H9 (cell line): ENCODE data around the gene ARHGAP26. TPM values are rescaled to one million over a fixed set of nuclear protein-coding genes. Genes with fewer than 3 reads are reported as not detected.

Experiments used
- DNase-seq: peaks from one replicate; pipeline ENCODE4 v3.0.0-alpha.2; 2017
- H2AFZ ChIP-seq: one replicate; pipeline ENCODE4 v1.6.1; 2013; ENCODE audit warnings: mild to moderate bottlenecking, low read length, control low read depth, moderate library complexity
- H2AK5ac ChIP-seq: 2 replicates; pipeline ENCODE4 v1.6.1; 2013; ENCODE audit warnings: low read length, control low read depth, mixed read lengths; ENCODE audit not compliant: insufficient read length
- H2BK120ac ChIP-seq: one replicate; pipeline ENCODE4 v1.6.1; 2013; ENCODE audit warnings: low read depth, mild to moderate bottlenecking, low read length, control low read depth, inconsistent platforms; ENCODE audit not compliant: poor library complexity, severe bottlenecking
- H2BK12ac ChIP-seq: 2 replicates; pipeline ENCODE4 v1.6.1; 2013; ENCODE audit warnings: low read length, control low read depth, mixed read lengths, low read depth; ENCODE audit not compliant: insufficient read length
- H2BK15ac ChIP-seq: 2 replicates; pipeline ENCODE4 v1.6.1; 2013; ENCODE audit warnings: low read depth, low read length, control low read depth
- H2BK20ac ChIP-seq: one replicate; pipeline ENCODE4 v1.6.1; 2013; ENCODE audit warnings: low read depth, mild to moderate bottlenecking, low read length, control low read depth, inconsistent platforms; ENCODE audit not compliant: poor library complexity, severe bottlenecking
- H2BK5ac ChIP-seq: 2 replicates; pipeline ENCODE4 v1.6.1; 2013; ENCODE audit warnings: low read length, control low read depth, mixed read lengths; ENCODE audit not compliant: insufficient read length
- H3K14ac ChIP-seq: 2 replicates; pipeline ENCODE4 v1.6.1; 2013; ENCODE audit warnings: low read length, control low read depth; ENCODE audit not compliant: insufficient read depth
- H3K18ac ChIP-seq: 2 replicates; pipeline ENCODE4 v1.6.1; 2013; ENCODE audit warnings: low read depth, mild to moderate bottlenecking, mixed read lengths, low read length, control low read depth; ENCODE audit not compliant: insufficient read length
- H3K23ac ChIP-seq: 2 replicates; pipeline ENCODE4 v1.6.1; 2013; ENCODE audit warnings: low read length, control low read depth, mixed read lengths, low read depth; ENCODE audit not compliant: insufficient read length
- H3K23me2 ChIP-seq: 2 replicates; pipeline ENCODE4 v1.6.1; 2013; ENCODE audit warnings: low read depth, mild to moderate bottlenecking, mixed read lengths, low read length, control low read depth; ENCODE audit not compliant: insufficient read length, poor library complexity, severe bottlenecking
- H3K27ac ChIP-seq: 2 replicates; pipeline ENCODE4 v1.5.1; 2013; ENCODE audit warnings: low read length, control low read depth, mixed read lengths, low read depth; ENCODE audit not compliant: insufficient read length
- H3K27me3 ChIP-seq: 2 replicates; pipeline ENCODE4 v1.6.1; 2013; ENCODE audit warnings: low read length, control low read depth, inconsistent platforms; ENCODE audit not compliant: insufficient read depth
- H3K4ac ChIP-seq: 2 replicates; pipeline ENCODE4 v1.6.1; 2013; ENCODE audit warnings: low read depth, mild to moderate bottlenecking, control low read depth, inconsistent platforms, low read length, moderate library complexity
- H3K4me1 ChIP-seq: 2 replicates; pipeline ENCODE4 v1.6.1; 2013; ENCODE audit warnings: low read length, control low read depth, inconsistent platforms; ENCODE audit not compliant: insufficient read depth
- H3K4me2 ChIP-seq: 2 replicates; pipeline ENCODE4 v1.6.1; 2013; ENCODE audit warnings: low read length, control low read depth, mixed read lengths; ENCODE audit not compliant: insufficient read length, insufficient read depth
- H3K56ac ChIP-seq: 2 replicates; pipeline ENCODE4 v1.6.1; 2013; ENCODE audit warnings: low read depth, mild to moderate bottlenecking, mixed read lengths, low read length, control low read depth; ENCODE audit not compliant: insufficient read length
- H3K79me1 ChIP-seq: 2 replicates; pipeline ENCODE4 v1.6.1; 2013; ENCODE audit warnings: low read depth, mild to moderate bottlenecking, moderate library complexity, low read length, control low read depth, inconsistent platforms; ENCODE audit not compliant: insufficient read depth, poor library complexity, severe bottlenecking
- H3K79me2 ChIP-seq: 2 replicates; pipeline ENCODE4 v1.6.1; 2013; ENCODE audit warnings: low read length, control low read depth, inconsistent platforms; ENCODE audit not compliant: insufficient read depth
- H3K9ac ChIP-seq: 2 replicates; pipeline ENCODE4 v1.6.1; 2013; ENCODE audit warnings: low read length, control low read depth, mixed read lengths; ENCODE audit not compliant: insufficient read length; ENCODE audit errors: extremely low read depth
- H3K9me3 ChIP-seq: one replicate; pipeline ENCODE4 v1.6.1; 2013; ENCODE audit warnings: low read depth, low read length, inconsistent platforms; ENCODE audit not compliant: control insufficient read depth
- H3T11ph ChIP-seq: one replicate; pipeline ENCODE4 v1.6.1; 2013; ENCODE audit warnings: mild to moderate bottlenecking, low read length, control low read depth, inconsistent platforms
- H4K20me1 ChIP-seq: one replicate; pipeline ENCODE4 v1.6.1; 2013; ENCODE audit not compliant: control insufficient read depth, insufficient read length, insufficient read depth
- H4K5ac ChIP-seq: 2 replicates; pipeline ENCODE4 v1.6.1; 2013; ENCODE audit warnings: low read depth, mild to moderate bottlenecking, mixed read lengths, low read length, control low read depth; ENCODE audit not compliant: insufficient read length
- H4K8ac ChIP-seq: replicated peaks from 2 replicates; pipeline ENCODE4 v1.6.1; 2013; ENCODE audit warnings: low read length, control low read depth, mixed read lengths, low read depth; ENCODE audit not compliant: insufficient read length
- H4K91ac ChIP-seq: 2 replicates; pipeline ENCODE4 v1.6.1; 2013; ENCODE audit warnings: low read depth, mild to moderate bottlenecking, moderate library complexity, mixed read lengths, low read length, control low read depth; ENCODE audit not compliant: insufficient read length
- H3K27ac Mint-ChIP-seq, 3 experiments: 2 replicates in 2 of 3; 3 replicates in 1 of 3; pipeline ENCODE4 v1.8.0; 2020 to 2021; ENCODE audit warnings: mixed read lengths in 3 of 3, mild to moderate bottlenecking in 1 of 3, moderate library complexity in 1 of 3
- H3K27me3 Mint-ChIP-seq: 2 replicates; pipeline ENCODE4 v1.8.0; 2021; ENCODE audit warnings: low read depth, mild to moderate bottlenecking, moderate library complexity, mixed read lengths
- H3K36me3 Mint-ChIP-seq, 3 experiments: 2 replicates in 2 of 3; 3 replicates in 1 of 3; pipeline ENCODE4 v1.8.0; 2020 to 2021; ENCODE audit warnings: low read depth in 3 of 3, mixed read lengths in 3 of 3; ENCODE audit not compliant: insufficient read depth in 1 of 3
- H3K4me1 Mint-ChIP-seq, 2 experiments: 2 replicates each; pipeline ENCODE4 v1.8.0; 2020; ENCODE audit warnings: mixed read lengths in 2 of 2
- H3K4me3 Mint-ChIP-seq, 2 experiments: 2 replicates in 1 of 2; 3 replicates in 1 of 2; pipeline ENCODE4 v1.8.0; 2020 to 2021; ENCODE audit warnings: mild to moderate bottlenecking in 2 of 2, mixed read lengths in 2 of 2, moderate library complexity in 1 of 2
- H3K9me3 Mint-ChIP-seq, 2 experiments: 2 replicates in 1 of 2; 3 replicates in 1 of 2; pipeline ENCODE4 v1.8.0; 2020; ENCODE audit warnings: mild to moderate bottlenecking in 2 of 2, mixed read lengths in 2 of 2, moderate library complexity in 1 of 2
- CTCF ChIP-seq: fragments of 200-600 bp; sonication (generic); conservative IDR thresholded peaks from 3 replicates; pipeline ENCODE4 v1.8.0; 2021; ENCODE audit warnings: antibody characterized with exemption, mild to moderate bottlenecking
- WGBS: extraction: QIAGEN DNeasy Blood & Tissue Kit; methylation state at CpG from one replicate; pipeline ENCODE4 v1.1.7; 2013; ENCODE audit warnings: missing lambda C conversion rate, low lambda C conversion rate, mixed read lengths; ENCODE audit not compliant: insufficient read length; ENCODE audit errors: extremely low coverage; 5-methylcytosine and 5-hydroxymethylcytosine counted together
- total RNA-seq: library from RNA; stranded (reverse); gene quantifications from 2 replicates; pipeline ENCODE4 v1.2.1, GENCODE V29; 2021

The ARHGAP26 gene
- total RNA-seq, 1 experiment from 2014 or later: 13.8 TPM

DNA sequence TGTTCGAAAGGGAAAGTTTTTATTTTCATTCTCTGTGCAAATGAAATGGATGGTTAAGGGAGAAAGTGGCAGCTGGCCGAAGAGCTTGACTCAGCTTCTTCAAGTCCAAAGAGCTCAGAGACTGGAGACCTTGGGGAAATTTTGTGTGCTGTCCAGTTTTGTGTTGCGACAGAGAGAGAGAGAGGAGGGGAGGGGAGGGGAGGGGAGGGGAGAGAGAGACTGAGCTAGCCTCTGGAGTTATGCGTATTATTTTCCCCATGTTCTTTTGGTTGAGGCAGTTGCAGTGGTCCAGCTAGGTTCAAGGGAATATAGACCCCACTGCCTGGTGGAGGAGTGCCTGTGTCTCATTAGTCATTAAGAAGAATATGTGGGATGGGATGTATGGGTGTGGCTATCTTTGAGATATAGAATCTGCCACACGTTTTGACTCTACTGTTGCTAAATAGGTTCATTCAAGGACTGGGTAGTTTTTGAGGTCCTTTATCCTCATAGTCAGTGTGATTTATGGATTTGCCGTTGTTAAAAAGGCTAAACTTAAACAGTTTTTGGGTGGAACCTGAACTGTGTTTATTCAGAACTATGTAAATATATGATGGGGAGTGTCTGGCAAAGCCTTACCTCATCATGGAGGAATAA lies 69.7 kb downstream of the ARHGAP26 start:
- Histone ChIP-seq H2BK20ac (no peak overlapping the region), H3K14ac (no peak overlapping the region), H4K5ac (no peak overlapping the region), H3K27me3 (no peaks in the 10 kb centered on the region), H2BK15ac (no peak overlapping the region), H3K4ac (no peak overlapping the region), H3K23me2 (no peaks in the 10 kb centered on the region), H3K27ac (no peak overlapping the region), H2BK5ac (no peak overlapping the region), H3K9ac (no peak overlapping the region), H4K91ac (no peak overlapping the region), H4K8ac (no peak overlapping the region), H3K56ac (no peak overlapping the region), H3K79me1 (no peaks in the 10 kb centered on the region), H3K23ac (no peak overlapping the region), H3K9me3 (no peaks in the 10 kb centered on the region), H2AK5ac (no peak overlapping the region), H4K20me1 (no peaks in the 10 kb centered on the region), H2BK12ac (no peak overlapping the region), H3K4me2 (no peak overlapping the region), H3T11ph (no peak overlapping the region), H3K4me1 (peaks cover 2% of the 10 kb centered on the region; the same call in 1 of the 2 replicates), H3K18ac (no peak overlapping the region), H3K79me2 (no peaks in the 10 kb centered on the region), H2BK120ac (no peak overlapping the region), H2AFZ (no peak overlapping the region)
- Mint-ChIP-seq H3K27ac (no peak overlapping the region), H3K36me3 (no peaks in the 10 kb centered on the region), H3K9me3 (no peaks in the 10 kb centered on the region), H3K27me3 (no peaks in the 10 kb centered on the region), H3K4me1 (peaks cover 9 to 15% of the 10 kb centered on the region in 2 experiments), H3K4me3 (no peak overlapping the region)
- TF ChIP-seq CTCF: no peak
- DNase-seq: no peak
- whole genome bisulfite sequencing: no CpG with 5 or more reads among the region's 6 CpGs
